ENCODE measurements around the gene LPO.

LPO gene

DNA sequence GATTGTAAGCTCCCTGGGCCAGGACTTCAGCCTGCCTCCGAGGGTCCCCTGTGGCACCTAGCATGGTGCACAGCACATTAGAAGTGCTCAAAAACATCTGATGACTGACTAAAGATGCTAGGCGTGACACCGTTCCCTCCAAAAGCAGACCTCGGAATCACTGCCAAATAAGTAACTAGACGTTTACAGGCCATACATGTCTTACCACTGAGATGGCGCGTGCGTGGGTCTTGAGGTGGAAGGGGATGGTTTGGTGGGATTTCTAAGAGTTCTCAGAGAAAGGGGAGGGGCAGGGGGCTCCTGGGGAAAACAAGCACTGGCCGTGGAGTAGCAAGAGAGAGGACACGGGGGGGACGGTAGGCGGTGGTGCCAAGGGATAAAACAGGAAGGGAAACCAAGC, 29.9 kb downstream of the LPO start:
- H3K27ac ChIP-seq (ENCODE audit: insufficient read depth, low read length, poor library complexity, severe bottlenecking) = no peak overlapping the region
- no peaks in the 10 kb centered on the region for H3K4me1 ChIP-seq (ENCODE audit: control insufficient read depth, insufficient read depth, low read length, poor library complexity, severe bottlenecking)

DNA sequence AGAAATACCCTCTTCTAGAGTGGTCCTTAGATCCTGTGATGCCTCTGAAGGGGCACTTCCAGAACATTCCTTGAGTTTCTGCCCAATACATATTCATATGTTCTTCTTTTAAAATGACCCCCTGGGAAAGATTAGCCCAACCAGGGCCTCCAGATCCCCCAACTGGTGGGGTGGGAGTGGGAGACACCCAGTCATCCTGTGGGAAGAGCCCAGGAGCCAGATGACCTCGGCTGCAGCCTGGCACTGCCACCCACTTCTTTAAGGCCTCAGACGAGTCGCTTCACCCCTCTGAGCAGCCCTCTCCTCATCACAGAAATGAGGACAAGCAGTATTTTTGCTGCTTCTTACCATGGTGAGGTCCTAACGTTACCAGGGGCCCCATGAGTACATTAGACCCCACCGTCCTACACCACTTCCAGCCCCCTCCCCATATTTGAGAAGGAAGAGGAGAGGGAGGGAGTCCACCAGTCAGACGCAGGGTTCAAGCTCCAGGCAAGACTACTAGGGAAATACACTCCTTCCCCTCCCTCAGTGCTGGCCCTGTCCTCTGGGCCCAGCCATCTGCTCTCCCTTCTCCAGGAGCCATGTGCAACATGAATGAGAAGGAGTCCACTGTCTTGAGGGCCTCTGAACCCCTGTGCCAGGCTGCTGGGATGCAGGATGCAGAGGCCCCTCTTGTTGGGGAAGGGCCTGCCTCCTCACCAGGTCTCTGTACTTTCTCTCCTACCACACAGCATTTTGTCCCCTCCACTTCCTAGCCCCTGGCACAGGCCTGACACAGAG, 30.6 kb downstream of the LPO start:
- Histone ChIP-seq H3K4me3 (ENCODE audit: insufficient read depth, low read depth, low read length, poor library complexity, severe bottlenecking) (no peak overlapping the region), H3K4me1 (ENCODE audit: control insufficient read depth, insufficient read depth, low read length, poor library complexity, severe bottlenecking) (no peaks in the 10 kb centered on the region), H3K36me3 (ENCODE audit: control insufficient read depth, insufficient read depth, low read length) (no peaks in the 10 kb centered on the region), H3K9me3 (ENCODE audit: control insufficient read depth, low read length) (no peaks in the 10 kb centered on the region), H3K27me3 (replicated peaks; ENCODE audit: control insufficient read depth, insufficient read depth, low read length, poor library complexity, severe bottlenecking) (peaks cover 2% of the 10 kb centered on the region), H3K27ac (ENCODE audit: insufficient read depth, low read length, poor library complexity, severe bottlenecking) (no peak overlapping the region)
- no peak for DNase-seq

More for the DNA sequence above, 29.9 kb downstream of the LPO start:
- DNase-seq = no peak
- no peak overlapping the region for H3K4me3 ChIP-seq (ENCODE audit: insufficient read depth, low read depth, low read length, poor library complexity, severe bottlenecking)
- H3K9me3 ChIP-seq (ENCODE audit: control insufficient read depth, low read length) = no peaks in the 10 kb centered on the region
- H3K36me3 ChIP-seq (ENCODE audit: control insufficient read depth, insufficient read depth, low read length) = no peaks in the 10 kb centered on the region
- peaks cover 2% of the 10 kb centered on the region for H3K27me3 ChIP-seq (replicated peaks; ENCODE audit: control insufficient read depth, insufficient read depth, low read length, poor library complexity, severe bottlenecking)

DNA sequence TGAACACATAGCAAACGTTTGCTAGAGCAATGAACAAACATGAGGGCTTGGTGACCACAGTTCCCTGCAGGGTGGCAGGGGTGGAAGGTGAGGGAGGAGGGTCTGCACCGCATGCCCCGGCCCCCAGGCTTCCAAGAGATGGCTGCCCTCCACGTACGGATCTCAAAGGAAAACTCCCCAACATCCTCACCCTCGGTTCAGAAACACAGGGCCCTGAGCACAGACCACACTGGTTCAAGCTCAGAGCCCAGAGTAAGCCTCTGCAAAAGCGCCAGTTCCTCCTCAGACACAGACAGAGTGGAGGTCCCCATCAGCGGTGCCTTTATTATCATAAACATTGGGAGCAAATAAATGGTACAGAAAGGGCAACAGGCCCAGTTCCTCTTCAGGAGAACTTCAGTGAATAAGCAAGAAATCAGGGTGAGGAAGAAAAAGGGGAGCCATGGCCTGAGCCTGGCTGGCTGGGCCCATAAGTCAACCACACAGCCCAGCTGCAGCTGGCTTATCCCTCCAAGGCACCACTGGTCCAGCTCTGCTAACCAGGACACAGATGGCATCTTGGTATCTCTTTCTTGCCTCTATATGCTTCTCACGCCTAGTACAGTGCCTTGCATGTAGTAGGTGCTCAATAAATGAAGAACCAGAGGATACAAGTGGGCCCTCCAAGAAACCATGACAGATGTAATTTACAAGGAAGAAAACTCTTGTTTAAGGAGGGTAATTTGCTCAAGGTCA, 31.3 kb downstream of the LPO start:
- no peak for DNase-seq
- peaks cover 2% of the 10 kb centered on the region for H3K27me3 ChIP-seq (replicated peaks; ENCODE audit: control insufficient read depth, insufficient read depth, low read length, poor library complexity, severe bottlenecking)
- H3K36me3 ChIP-seq (ENCODE audit: control insufficient read depth, insufficient read depth, low read length) = no peaks in the 10 kb centered on the region
- H3K9me3 ChIP-seq (ENCODE audit: control insufficient read depth, low read length) = no peaks in the 10 kb centered on the region
- no peaks in the 10 kb centered on the region for H3K4me1 ChIP-seq (ENCODE audit: control insufficient read depth, insufficient read depth, low read length, poor library complexity, severe bottlenecking)
- H3K4me3 ChIP-seq (ENCODE audit: insufficient read depth, low read depth, low read length, poor library complexity, severe bottlenecking) = no peak overlapping the region
- H3K27ac ChIP-seq (ENCODE audit: insufficient read depth, low read length, poor library complexity, severe bottlenecking) = no peak overlapping the region

DNA sequence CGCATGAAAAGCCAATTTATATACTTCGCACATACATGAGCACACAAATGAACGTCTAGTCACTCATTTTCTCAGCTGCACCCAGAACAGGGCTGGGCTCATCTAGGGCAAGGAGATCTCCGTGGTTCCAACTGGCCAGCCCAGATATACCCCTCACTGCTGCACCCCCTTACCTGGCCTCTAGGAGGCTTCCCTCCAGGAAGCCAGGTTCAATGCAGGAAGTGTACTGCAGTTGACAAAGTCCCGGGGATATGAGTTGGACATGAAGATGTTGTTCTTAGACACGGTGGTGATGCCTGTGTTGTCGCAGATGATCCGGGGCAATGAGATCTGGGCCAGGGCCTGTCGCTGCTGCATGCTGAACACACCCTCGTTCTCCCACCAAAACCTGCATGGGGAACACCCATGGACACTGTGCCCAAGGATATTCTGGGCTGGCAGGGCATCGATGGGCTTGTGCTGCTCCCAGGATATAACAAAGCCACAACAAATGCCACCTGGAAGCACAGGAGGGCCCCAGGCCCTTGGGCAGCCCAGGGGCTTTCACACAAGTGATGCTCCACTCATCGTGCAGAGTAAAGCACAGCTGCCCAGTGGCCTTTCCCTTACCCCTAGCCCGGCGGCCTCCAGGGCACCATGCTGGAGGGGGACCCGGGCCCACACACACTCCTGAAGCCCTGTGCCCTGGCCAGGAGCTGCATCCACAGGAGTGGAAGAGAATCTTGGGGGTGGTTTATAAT, 32.3 kb downstream of the LPO start:
- no peaks in the 10 kb centered on the region for H3K4me1 ChIP-seq (ENCODE audit: control insufficient read depth, insufficient read depth, low read length, poor library complexity, severe bottlenecking)
- DNase-seq = no peak
- H3K9me3 ChIP-seq (ENCODE audit: control insufficient read depth, low read length) = no peaks in the 10 kb centered on the region
- H3K27ac ChIP-seq (ENCODE audit: insufficient read depth, low read length, poor library complexity, severe bottlenecking) = no peak overlapping the region
- H3K27me3 ChIP-seq (replicated peaks; ENCODE audit: control insufficient read depth, insufficient read depth, low read length, poor library complexity, severe bottlenecking) = peaks cover 2% of the 10 kb centered on the region
- no peak overlapping the region for H3K4me3 ChIP-seq (ENCODE audit: insufficient read depth, low read depth, low read length, poor library complexity, severe bottlenecking)
- H3K36me3 ChIP-seq (ENCODE audit: control insufficient read depth, insufficient read depth, low read length) = no peaks in the 10 kb centered on the region

DNA sequence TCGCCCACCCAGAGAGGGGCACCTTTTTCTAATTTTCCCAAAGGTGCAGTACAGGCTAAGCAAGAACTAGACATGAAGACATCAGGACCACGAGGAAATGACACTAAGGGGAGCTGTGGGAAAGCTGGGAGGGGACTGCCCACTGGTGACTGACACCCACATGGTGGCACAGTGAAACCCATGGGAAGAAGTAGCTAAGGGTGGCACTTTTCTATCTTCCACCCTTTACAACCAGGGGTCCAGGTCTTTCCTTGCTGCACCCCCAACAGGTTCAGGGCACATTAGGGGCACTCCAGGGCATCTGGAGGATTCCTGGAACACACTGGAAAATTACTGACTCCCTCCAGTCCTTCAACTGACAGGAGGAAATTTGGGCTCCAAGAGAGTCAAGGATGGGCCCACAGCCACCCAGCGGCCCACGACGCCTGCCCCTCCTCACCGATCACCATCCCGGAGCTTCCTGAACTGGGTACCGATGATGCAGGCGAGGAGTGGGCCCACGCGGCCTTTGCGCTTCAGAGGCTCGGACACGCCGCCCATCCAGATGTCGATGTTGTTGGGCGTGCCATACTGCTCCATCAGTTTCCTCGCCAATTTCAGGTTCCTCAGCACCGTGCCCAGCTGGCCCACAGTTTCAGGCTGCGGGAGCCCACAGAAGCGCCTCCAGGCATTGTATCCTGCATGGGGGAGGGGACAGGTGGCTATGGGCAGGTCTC, 33.0 kb downstream of the LPO start:
- Histone ChIP-seq H3K4me3 (ENCODE audit: insufficient read depth, low read depth, low read length, poor library complexity, severe bottlenecking) (no peak overlapping the region), H3K27me3 (replicated peaks; ENCODE audit: control insufficient read depth, insufficient read depth, low read length, poor library complexity, severe bottlenecking) (peaks cover 2% of the 10 kb centered on the region)
- no peak for DNase-seq

DNA sequence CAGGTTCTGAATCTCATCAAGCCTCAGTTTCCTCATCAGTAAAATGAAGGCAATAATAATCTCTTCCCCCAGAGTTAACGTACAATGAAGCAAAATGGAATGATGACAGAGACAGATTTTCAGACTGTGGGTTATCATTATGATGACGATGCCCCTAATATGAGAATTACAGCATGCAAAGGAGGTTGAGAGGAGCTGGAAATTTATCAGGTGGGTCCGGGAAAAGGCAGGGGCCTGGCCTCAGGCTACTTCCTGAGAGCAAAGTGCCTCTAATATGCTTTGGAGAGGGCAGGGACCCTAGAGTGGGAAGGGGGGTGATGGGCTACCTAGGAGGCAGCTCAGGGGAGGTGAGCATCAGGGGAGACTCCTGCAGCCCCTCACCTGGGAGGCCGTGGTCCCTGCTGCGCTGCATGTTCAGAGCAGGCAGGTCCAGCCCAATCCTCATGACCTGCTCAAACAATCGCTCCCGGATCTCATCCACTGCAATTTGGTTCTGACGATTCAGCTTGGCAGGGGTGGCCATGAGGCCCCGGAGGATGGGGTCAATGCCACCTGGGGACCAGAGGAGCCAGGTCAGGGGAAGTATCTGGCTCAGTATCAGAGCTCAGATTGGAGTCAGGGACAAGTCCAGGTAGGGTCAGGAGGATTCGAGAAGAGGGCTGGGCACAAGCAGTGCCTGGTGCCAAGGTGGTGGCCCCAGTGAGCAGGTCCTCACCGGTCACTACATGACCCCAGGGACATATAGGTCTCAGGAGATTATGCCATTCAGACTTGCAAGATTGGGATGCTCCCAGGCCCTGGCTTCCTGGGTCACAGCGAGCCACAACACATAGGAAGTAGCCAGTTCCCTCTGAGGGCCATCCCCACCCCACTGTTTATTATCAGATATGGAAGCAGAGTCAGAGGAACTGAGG, 34.2 kb downstream of the LPO start:
- H3K27ac ChIP-seq (ENCODE audit: insufficient read depth, low read length, poor library complexity, severe bottlenecking) = no peak overlapping the region
- no peaks in the 10 kb centered on the region for H3K9me3 ChIP-seq (ENCODE audit: control insufficient read depth, low read length)
- H3K4me3 ChIP-seq (ENCODE audit: insufficient read depth, low read depth, low read length, poor library complexity, severe bottlenecking) = no peak overlapping the region
- H3K36me3 ChIP-seq (ENCODE audit: control insufficient read depth, insufficient read depth, low read length) = no peaks in the 10 kb centered on the region
- peaks cover 2% of the 10 kb centered on the region for H3K27me3 ChIP-seq (replicated peaks; ENCODE audit: control insufficient read depth, insufficient read depth, low read length, poor library complexity, severe bottlenecking)
- H3K4me1 ChIP-seq (ENCODE audit: control insufficient read depth, insufficient read depth, low read length, poor library complexity, severe bottlenecking) = no peaks in the 10 kb centered on the region
- DNase-seq = no peak

More for the DNA sequence above, 33.0 kb downstream of the LPO start:
- no peaks in the 10 kb centered on the region for H3K36me3 ChIP-seq (ENCODE audit: control insufficient read depth, insufficient read depth, low read length)
- H3K9me3 ChIP-seq (ENCODE audit: control insufficient read depth, low read length) = no peaks in the 10 kb centered on the region
- no peaks in the 10 kb centered on the region for H3K4me1 ChIP-seq (ENCODE audit: control insufficient read depth, insufficient read depth, low read length, poor library complexity, severe bottlenecking)
- no peak overlapping the region for H3K27ac ChIP-seq (ENCODE audit: insufficient read depth, low read length, poor library complexity, severe bottlenecking)

DNA sequence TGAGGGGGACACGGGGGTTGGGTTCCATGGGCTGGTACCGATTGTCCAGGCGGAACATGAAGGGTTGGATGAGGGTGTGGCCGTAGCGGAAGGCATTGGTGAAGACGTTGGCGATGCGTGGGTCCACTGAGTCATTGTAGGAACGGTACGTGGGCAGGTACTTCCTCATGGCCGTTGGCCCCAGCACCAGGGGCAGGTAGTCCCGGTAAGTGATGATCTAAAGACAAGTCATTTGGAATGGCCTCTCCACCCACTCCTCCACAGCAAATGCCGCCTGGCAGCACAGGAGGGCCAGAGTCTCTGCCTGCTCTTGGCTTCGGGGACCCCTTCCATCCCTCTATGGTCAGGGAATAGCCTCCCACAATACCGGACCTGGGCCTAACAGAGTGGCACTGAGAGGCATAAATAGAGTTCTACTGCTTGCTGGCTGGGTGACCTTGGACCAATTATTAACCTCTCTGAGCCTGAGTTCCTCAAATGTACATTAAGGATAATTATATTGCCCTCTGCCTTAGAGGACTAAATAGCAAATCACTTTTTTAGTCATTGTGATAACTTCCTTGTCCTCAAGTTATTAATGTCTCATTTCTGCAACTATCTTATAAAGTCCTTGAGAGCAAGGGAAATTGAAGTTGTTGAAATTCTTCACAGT, 35.2 kb downstream of the LPO start:
- DNase-seq = no peak
- Histone ChIP-seq H3K9me3 (ENCODE audit: control insufficient read depth, low read length) (no peaks in the 10 kb centered on the region), H3K36me3 (ENCODE audit: control insufficient read depth, insufficient read depth, low read length) (no peaks in the 10 kb centered on the region), H3K4me1 (ENCODE audit: control insufficient read depth, insufficient read depth, low read length, poor library complexity, severe bottlenecking) (no peaks in the 10 kb centered on the region), H3K27me3 (replicated peaks; ENCODE audit: control insufficient read depth, insufficient read depth, low read length, poor library complexity, severe bottlenecking) (peaks cover 2% of the 10 kb centered on the region), H3K27ac (ENCODE audit: insufficient read depth, low read length, poor library complexity, severe bottlenecking) (no peak overlapping the region), H3K4me3 (ENCODE audit: insufficient read depth, low read depth, low read length, poor library complexity, severe bottlenecking) (no peak overlapping the region)

DNA sequence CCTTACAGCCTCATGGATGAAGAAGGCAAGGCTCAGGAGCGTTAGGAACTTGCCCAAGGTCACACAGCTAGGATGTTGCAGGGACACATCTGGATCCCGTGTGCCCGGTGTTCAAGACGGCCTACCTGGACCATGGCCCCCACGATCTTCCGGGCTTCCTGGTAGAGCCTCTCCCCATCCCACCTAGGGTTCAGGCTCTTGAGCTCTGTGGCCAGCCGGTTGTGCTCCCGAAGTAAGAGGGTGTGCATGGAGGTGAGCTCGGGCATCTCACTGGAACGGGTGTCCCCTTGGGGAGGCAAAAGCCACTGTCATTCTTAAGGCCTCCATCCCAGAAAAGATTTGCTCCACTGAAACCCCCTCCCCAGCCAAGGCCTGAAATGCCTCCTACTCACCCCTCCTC, 37.0 kb downstream of the LPO start:
- Histone ChIP-seq H3K27ac (ENCODE audit: insufficient read depth, low read length, poor library complexity, severe bottlenecking) (no peak overlapping the region), H3K36me3 (ENCODE audit: control insufficient read depth, insufficient read depth, low read length) (no peaks in the 10 kb centered on the region), H3K27me3 (replicated peaks; ENCODE audit: control insufficient read depth, insufficient read depth, low read length, poor library complexity, severe bottlenecking) (peaks cover 5% of the 10 kb centered on the region), H3K4me1 (ENCODE audit: control insufficient read depth, insufficient read depth, low read length, poor library complexity, severe bottlenecking) (no peaks in the 10 kb centered on the region), H3K9me3 (ENCODE audit: control insufficient read depth, low read length) (no peaks in the 10 kb centered on the region), H3K4me3 (ENCODE audit: insufficient read depth, low read depth, low read length, poor library complexity, severe bottlenecking) (no peak overlapping the region)
- no peak for DNase-seq

DNA sequence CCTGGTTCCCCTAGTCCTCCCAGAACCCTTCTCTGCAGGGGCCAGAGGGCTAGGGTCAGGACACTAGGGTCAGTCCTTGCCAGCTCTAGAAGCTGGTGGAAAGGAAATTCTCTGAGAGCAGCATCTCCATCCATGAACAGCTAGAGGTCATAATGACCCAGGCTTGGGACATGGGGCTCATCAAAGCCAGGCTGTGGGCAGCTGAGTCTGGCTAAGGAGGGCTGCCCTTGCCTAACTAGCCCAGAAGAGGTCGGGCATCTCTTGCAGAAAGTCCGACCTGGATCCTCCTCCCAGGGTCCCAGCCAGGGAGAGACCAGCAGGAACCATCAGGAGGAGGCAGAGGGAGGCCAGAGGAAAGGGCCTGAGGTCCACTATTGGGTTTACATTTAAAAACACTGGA, 38.0 kb downstream of the LPO start:
- Histone ChIP-seq H3K27ac (ENCODE audit: insufficient read depth, low read length, poor library complexity, severe bottlenecking) (no peak overlapping the region), H3K36me3 (ENCODE audit: control insufficient read depth, insufficient read depth, low read length) (no peaks in the 10 kb centered on the region), H3K4me3 (ENCODE audit: insufficient read depth, low read depth, low read length, poor library complexity, severe bottlenecking) (no peak overlapping the region), H3K27me3 (replicated peaks; ENCODE audit: control insufficient read depth, insufficient read depth, low read length, poor library complexity, severe bottlenecking) (peaks cover 5% of the 10 kb centered on the region), H3K4me1 (ENCODE audit: control insufficient read depth, insufficient read depth, low read length, poor library complexity, severe bottlenecking) (no peaks in the 10 kb centered on the region), H3K9me3 (ENCODE audit: control insufficient read depth, low read length) (no peaks in the 10 kb centered on the region)
- no peak for DNase-seq
